GM23338 (cell line): ENCODE data around the gene TMEM134. TPM values are rescaled to one million over a fixed set of nuclear protein-coding genes. Genes with fewer than 3 reads are reported as not detected.

Experiments used
- ATAC-seq: fragments of 200-7000 bp; cut with Tn5 transposase; 3 replicates; pipeline ENCODE4 v1.9.1; 2020
- DNase-seq: peaks from one replicate; pipeline ENCODE4 v3.0.0-alpha.2; 2015; ENCODE audit warnings: low spot score
- H2AFZ ChIP-seq: fragments of 200-600 bp; sonication (generic); 2 replicates; pipeline ENCODE4 v1.8.0; 2016; ENCODE audit warnings: antibody characterized with exemption, mild to moderate bottlenecking, moderate library complexity
- H3F3A ChIP-seq: fragments of 200-600 bp; sonication (generic); replicated peaks from 2 replicates; pipeline ENCODE4 v1.8.0; 2017; ENCODE audit warnings: antibody characterized with exemption, mixed run types, low read depth
- H3K27ac ChIP-seq: fragments of 200-600 bp; sonication (generic); 2 replicates; pipeline ENCODE4 v1.6.1; 2016; ENCODE audit warnings: low read depth
- H3K27me3 ChIP-seq: fragments of 200-600 bp; sonication (generic); 2 replicates; pipeline ENCODE4 v1.8.0; 2016; ENCODE audit warnings: mild to moderate bottlenecking, mixed run types, moderate library complexity; ENCODE audit not compliant: insufficient read depth
- H3K36me3 ChIP-seq: fragments of 200-600 bp; sonication (generic); 2 replicates; pipeline ENCODE4 v1.8.0; 2016; ENCODE audit warnings: mild to moderate bottlenecking; ENCODE audit not compliant: insufficient read depth
- H3K4me1 ChIP-seq: fragments of 200-600 bp; sonication (generic); 2 replicates; pipeline ENCODE4 v1.8.0; 2016; ENCODE audit warnings: mild to moderate bottlenecking, moderate library complexity; ENCODE audit not compliant: insufficient read depth
- H3K4me2 ChIP-seq: fragments of 200-600 bp; sonication (generic); 2 replicates; pipeline ENCODE4 v1.7.1; 2017; ENCODE audit warnings: mixed run types
- H3K4me3 ChIP-seq: fragments of 200-600 bp; sonication (generic); 2 replicates; pipeline ENCODE4 v1.6.1; 2016; ENCODE audit warnings: mixed run types
- H3K79me2 ChIP-seq: fragments of 200-600 bp; sonication (generic); replicated peaks from 2 replicates; pipeline ENCODE4 v1.8.0; 2017; ENCODE audit warnings: mild to moderate bottlenecking; ENCODE audit not compliant: insufficient read depth
- H3K9me2 ChIP-seq: fragments of 200-600 bp; sonication (generic); 2 replicates; pipeline ENCODE4 v1.8.0; 2017; ENCODE audit not compliant: insufficient read depth
- H4K20me1 ChIP-seq: fragments of 200-600 bp; sonication (generic); replicated peaks from 2 replicates; pipeline ENCODE4 v1.8.0; 2017; ENCODE audit warnings: mild to moderate bottlenecking; ENCODE audit not compliant: insufficient read depth
- H3K27ac Mint-ChIP-seq: 2 replicates; pipeline ENCODE4 v1.8.0; 2020; ENCODE audit warnings: inconsistent platforms, mild to moderate bottlenecking, moderate library complexity, mixed read lengths
- H3K27me3 Mint-ChIP-seq: 3 replicates; pipeline ENCODE4 v1.8.0; 2022; ENCODE audit warnings: low read depth, mild to moderate bottlenecking, moderate library complexity, mixed read lengths, inconsistent platforms; ENCODE audit not compliant: insufficient read depth, poor library complexity
- H3K36me3 Mint-ChIP-seq: 3 replicates; pipeline ENCODE4 v1.8.0; 2021; ENCODE audit warnings: low read depth, mild to moderate bottlenecking, inconsistent platforms, moderate library complexity, mixed read lengths
- H3K4me1 Mint-ChIP-seq: 3 replicates; pipeline ENCODE4 v1.8.0; 2020; ENCODE audit warnings: mild to moderate bottlenecking, inconsistent platforms, mixed read lengths
- H3K4me3 Mint-ChIP-seq: 3 replicates; pipeline ENCODE4 v1.8.0; 2021; ENCODE audit warnings: moderate library complexity, mild to moderate bottlenecking, inconsistent platforms, mixed read lengths
- H3K9me3 Mint-ChIP-seq: 3 replicates; pipeline ENCODE4 v1.8.0; 2020; ENCODE audit warnings: moderate library complexity, mild to moderate bottlenecking, inconsistent platforms, mixed read lengths
- ETS1 ChIP-seq: IDR thresholded peaks from 2 replicates; pipeline ENCODE4 v1.6.1; 2016; ENCODE audit warnings: antibody characterized with exemption
- EZH2 ChIP-seq: fragments of 200-600 bp; sonication (generic); IDR thresholded peaks from one replicate; pipeline ENCODE4 v1.8.0; 2017; ENCODE audit warnings: antibody characterized with exemption, mild to moderate bottlenecking, low read depth; ENCODE audit not compliant: unreplicated experiment
- EZH2phosphoT487 ChIP-seq: fragments of 200-600 bp; sonication (generic); IDR thresholded peaks from one replicate; pipeline ENCODE4 v1.8.1; 2018; ENCODE audit warnings: antibody characterized with exemption; ENCODE audit not compliant: unreplicated experiment
- JUNB ChIP-seq: IDR thresholded peaks from one replicate; pipeline ENCODE4 v1.6.1; 2016; ENCODE audit warnings: antibody characterized with exemption; ENCODE audit not compliant: unreplicated experiment
- NANOG ChIP-seq: IDR thresholded peaks from 2 replicates; pipeline ENCODE4 v1.6.1; 2016; ENCODE audit warnings: antibody characterized with exemption, borderline replicate concordance
- POLR2AphosphoS5 ChIP-seq: IDR thresholded peaks from 2 replicates; pipeline ENCODE4 v1.6.1; 2016; ENCODE audit warnings: antibody characterized with exemption, low read depth
- REST ChIP-seq: IDR thresholded peaks from one replicate; pipeline ENCODE4 v1.6.1; 2018; ENCODE audit warnings: antibody characterized with exemption; ENCODE audit not compliant: unreplicated experiment
- STAT1 ChIP-seq: IDR thresholded peaks from one replicate; pipeline ENCODE4 v1.6.1; 2016; ENCODE audit warnings: antibody characterized with exemption; ENCODE audit not compliant: unreplicated experiment
- ZNF462 ChIP-seq: fragments of 250-450 bp; sonication (Bioruptor Pico); IDR thresholded peaks from 2 replicates; pipeline ENCODE4 v1.5.0; 2020; ENCODE audit warnings: mild to moderate bottlenecking, moderate library complexity
- polyA plus RNA-seq: library from polyadenylated mRNA; unstranded; fragments of >200 nt; fragmentation: Nextera tagmentation; extraction: Ambion mirVana; gene quantifications from 2 replicates; pipeline ENCODE4 v1.2.1, GENCODE V29; 2016
- total RNA-seq: library from RNA; depleted of rRNA; stranded (reverse); fragments of >200 nt; shearing (Covaris generic); gene quantifications from 2 replicates; pipeline ENCODE4 v1.2.3, GENCODE V29; 2014
- TF ChIP-seq, protein P1 (sequence below), 2 experiments: fragments of 200-600 bp in 1 of 2; sonication (generic) in 1 of 2; conservative IDR thresholded peaks; 2 replicates each; pipeline versions ENCODE4 v1.5.1 to v1.6.1; 2016 to 2017; ENCODE audit warnings: antibody characterized with exemption in 2 of 2, low read depth in 2 of 2, mild to moderate bottlenecking in 2 of 2, moderate library complexity in 1 of 2

Gene TMEM134
- total and polyA plus RNA-seq, 2 experiments from 2014 or later, result 61.4 to 69.2 TPM

DNA sequence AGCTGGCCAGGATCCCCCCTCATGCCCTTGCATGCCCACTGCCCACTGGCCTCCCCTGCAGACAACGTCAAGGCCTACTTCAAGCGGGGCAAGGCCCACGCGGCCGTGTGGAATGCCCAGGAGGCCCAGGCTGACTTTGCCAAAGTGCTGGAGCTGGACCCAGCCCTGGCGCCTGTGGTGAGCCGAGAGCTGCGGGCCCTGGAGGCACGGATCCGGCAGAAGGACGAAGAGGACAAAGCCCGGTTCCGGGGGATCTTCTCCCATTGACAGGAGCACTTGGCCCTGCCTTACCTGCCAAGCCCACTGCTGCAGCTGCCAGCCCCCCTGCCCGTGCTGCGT is 21.6 kb upstream of the TMEM134 start:
- Histone ChIP-seq H3K9me2 (no peaks in the 10 kb centered on the region), H3K27ac (no peak overlapping the region), H3K27me3 (no peaks in the 10 kb centered on the region), H3F3A (0 out of 2 replicates have a peak, but pooled peaks cover 3% of the 10 kb centered on the region), H3K79me2 (no peaks in the 10 kb centered on the region), H3K4me3 (no peak overlapping the region), H2AFZ (no peak overlapping the region), H3K4me1 (no peaks in the 10 kb centered on the region), H3K36me3 (no peaks in the 10 kb centered on the region; the same call in 1 of the 2 replicates), H3K4me2 (no peak overlapping the region), H4K20me1 (no peaks in the 10 kb centered on the region; the same call in 1 of the 2 replicates)
- H3K9me3 Mint-ChIP-seq, result no peaks in the 10 kb centered on the region
- ATAC-seq (no peak), DNase-seq (no peak)
- peaks cover 9% of the 10 kb centered on the region; the same call in 1 of the 3 replicates for H3K36me3 Mint-ChIP-seq
- peaks cover 7% of the 10 kb centered on the region for H3K4me1 Mint-ChIP-seq
- H3K27ac Mint-ChIP-seq, result no peak overlapping the region
- peaks cover 8% of the 10 kb centered on the region for H3K27me3 Mint-ChIP-seq
- TF ChIP-seq STAT1 (no peak), EZH2 (no peak), JUNB (no peak), EZH2phosphoT487 (no peak), ETS1 (no peak), POLR2AphosphoS5 (no peak), ZNF462 (CRISPR knock-in tag) (no peak), REST (no peak), NANOG (no peak)
- TF ChIP-seq, protein P1, sequence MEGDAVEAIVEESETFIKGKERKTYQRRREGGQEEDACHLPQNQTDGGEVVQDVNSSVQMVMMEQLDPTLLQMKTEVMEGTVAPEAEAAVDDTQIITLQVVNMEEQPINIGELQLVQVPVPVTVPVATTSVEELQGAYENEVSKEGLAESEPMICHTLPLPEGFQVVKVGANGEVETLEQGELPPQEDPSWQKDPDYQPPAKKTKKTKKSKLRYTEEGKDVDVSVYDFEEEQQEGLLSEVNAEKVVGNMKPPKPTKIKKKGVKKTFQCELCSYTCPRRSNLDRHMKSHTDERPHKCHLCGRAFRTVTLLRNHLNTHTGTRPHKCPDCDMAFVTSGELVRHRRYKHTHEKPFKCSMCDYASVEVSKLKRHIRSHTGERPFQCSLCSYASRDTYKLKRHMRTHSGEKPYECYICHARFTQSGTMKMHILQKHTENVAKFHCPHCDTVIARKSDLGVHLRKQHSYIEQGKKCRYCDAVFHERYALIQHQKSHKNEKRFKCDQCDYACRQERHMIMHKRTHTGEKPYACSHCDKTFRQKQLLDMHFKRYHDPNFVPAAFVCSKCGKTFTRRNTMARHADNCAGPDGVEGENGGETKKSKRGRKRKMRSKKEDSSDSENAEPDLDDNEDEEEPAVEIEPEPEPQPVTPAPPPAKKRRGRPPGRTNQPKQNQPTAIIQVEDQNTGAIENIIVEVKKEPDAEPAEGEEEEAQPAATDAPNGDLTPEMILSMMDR (conservative IDR thresholded peaks at IDR 0.05; ENCODE audit: low read depth in 2 of 2), result no peak
- H3K4me3 Mint-ChIP-seq, result no peak overlapping the region
